Coronary artery (tissue), 2 donors: Measurements from ENCODE around the gene KCNH3.

Source experiments
- DNase-seq: peaks from one replicate; pipeline ENCODE4 v3.0.0-alpha.2; 2017; ENCODE audit warnings: low spot score
- H3K27ac ChIP-seq, 2 donors: fragments of 200-600 bp; sonication (generic); one replicate each; pipeline ENCODE4 v1.5.1; 2016 to 2019
- H3K4me3 ChIP-seq: fragments of 200-600 bp; sonication (generic); 2 replicates; pipeline ENCODE4 v1.5.1; 2016; ENCODE audit warnings: mild to moderate bottlenecking, moderate library complexity
- TF ChIP-seq, protein P1 (sequence below): fragments of 200-600 bp; sonication (generic); IDR thresholded peaks from one replicate; pipeline ENCODE4 v1.5.1; 2019; ENCODE audit warnings: antibody characterized with exemption

Gene KCNH3

GRCh38 chr12:49568442-49569162 is 29.8 kb downstream of the KCNH3 start:
- H3K27ac ChIP-seq: peak overlapping the region; percentile 69 to 83
- DNase-seq: no peak

GRCh38 chr12:49577589-49578315 is 38.9 kb downstream of the KCNH3 start:
- no peak for DNase-seq
- Histone ChIP-seq H3K4me3 (no peak overlapping the region), H3K27ac (no peak overlapping the region)
- TF ChIP-seq, protein P1, sequence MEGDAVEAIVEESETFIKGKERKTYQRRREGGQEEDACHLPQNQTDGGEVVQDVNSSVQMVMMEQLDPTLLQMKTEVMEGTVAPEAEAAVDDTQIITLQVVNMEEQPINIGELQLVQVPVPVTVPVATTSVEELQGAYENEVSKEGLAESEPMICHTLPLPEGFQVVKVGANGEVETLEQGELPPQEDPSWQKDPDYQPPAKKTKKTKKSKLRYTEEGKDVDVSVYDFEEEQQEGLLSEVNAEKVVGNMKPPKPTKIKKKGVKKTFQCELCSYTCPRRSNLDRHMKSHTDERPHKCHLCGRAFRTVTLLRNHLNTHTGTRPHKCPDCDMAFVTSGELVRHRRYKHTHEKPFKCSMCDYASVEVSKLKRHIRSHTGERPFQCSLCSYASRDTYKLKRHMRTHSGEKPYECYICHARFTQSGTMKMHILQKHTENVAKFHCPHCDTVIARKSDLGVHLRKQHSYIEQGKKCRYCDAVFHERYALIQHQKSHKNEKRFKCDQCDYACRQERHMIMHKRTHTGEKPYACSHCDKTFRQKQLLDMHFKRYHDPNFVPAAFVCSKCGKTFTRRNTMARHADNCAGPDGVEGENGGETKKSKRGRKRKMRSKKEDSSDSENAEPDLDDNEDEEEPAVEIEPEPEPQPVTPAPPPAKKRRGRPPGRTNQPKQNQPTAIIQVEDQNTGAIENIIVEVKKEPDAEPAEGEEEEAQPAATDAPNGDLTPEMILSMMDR: no peak

More at GRCh38 chr12:49568442-49569162, 29.8 kb downstream of the KCNH3 start:
- TF ChIP-seq, protein P1: no peak
- H3K4me3 ChIP-seq: peak overlapping the region; percentile 82

DNA sequence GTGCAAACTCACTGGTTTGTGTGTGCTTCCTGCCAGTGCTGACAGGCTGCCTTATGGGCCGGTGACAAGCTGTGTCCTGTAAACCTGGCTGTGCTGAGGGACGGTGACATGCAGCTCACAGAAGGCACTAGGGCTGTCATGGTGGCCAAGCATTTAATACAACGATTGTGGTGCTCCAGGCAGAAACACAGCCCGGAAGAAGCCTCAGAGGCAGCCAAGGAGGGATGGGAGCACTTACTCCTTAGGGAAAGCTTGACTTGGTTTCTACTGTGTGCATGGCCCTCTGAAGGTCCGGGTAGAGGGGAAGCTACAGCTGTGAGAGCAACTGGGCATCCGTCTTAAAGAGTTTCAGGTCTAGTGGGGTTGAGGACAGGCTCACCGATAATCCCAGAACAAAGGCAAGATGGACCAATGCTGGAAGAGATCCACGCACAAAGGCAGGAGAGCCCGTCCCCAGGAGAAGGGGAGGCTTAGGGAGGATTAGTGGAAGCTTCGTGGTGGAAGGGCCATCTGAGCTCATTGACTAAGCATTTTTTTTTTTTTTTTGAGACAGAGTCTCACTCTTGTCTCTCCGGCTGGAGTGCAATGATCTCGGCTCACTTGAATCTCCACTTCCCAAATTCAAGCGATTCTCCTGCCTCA is 39.8 kb downstream of the KCNH3 start:
- Histone ChIP-seq H3K4me3 (no peak overlapping the region), H3K27ac (no peak overlapping the region)
- DNase-seq: no peak
- TF ChIP-seq, protein P1: no peak

DNA sequence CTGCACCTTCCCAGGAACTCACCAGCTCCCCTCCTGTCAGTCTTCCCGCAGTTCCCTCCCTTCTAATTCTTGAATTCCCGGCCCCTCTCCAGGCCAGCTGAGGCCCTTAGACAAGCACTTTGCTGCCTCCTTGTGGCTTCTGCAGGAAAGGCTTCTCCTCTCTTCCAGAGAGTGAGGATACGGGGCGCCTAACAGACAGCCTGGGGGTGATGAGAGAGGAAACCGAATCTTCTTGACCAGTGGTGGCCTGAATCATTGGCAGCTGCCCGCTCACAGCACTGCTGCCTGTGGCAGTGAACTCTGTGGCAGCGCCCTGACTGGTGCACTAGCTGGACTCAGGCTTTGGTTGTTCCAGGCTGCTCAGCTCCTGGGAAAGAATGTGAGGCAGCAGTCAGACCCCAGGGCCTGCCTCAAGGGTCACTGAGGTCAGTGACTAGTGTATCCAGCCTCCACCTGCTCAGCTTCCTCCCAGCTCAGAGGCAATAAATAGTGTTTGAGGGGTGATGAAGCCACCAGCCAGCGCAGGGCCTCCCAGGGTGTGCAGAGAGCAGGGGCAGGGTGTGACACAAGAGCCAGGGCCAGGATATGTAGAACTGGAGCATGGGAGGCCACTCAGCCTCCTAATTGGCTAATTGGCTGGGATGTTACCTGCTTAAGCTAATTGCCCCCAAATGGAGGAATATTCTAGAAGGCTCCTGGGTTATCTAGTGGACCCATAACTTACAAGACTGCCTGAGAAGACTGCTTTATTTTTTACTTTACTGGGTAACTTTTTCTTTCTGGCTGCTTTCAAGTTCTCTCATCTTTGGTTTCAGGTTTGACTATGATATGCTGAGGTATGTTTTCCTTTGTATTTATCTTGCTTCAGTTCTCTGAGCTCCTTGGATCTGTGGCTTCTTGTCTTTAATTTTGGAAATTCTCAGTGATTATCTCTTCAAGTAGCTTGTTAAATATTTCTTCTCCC is 42.0 kb downstream of the KCNH3 start:
- Histone ChIP-seq H3K27ac (no peak overlapping the region), H3K4me3 (no peak overlapping the region)
- no peak for DNase-seq
- TF ChIP-seq, protein P1: peak; percentile 60

DNA sequence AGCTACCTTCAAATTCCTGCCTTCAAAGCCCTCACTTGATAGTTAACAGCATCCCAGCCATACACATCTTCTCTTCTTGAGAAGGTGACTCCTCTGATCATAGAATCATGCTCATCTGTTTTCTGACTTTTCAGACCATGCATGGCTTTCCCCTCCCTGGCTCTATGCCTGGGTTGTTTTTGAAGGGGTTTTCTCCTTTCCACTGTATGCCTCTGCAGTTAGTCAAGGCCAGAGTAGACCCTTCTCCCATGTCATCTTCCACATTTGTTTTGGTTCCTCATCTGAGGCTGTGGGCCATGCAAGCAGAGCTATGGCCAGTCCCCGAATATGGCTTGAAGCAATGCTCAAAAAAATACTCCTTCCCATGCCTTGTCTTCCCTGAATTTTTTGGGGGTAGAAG is 43.4 kb downstream of the KCNH3 start:
- DNase-seq: no peak
- Histone ChIP-seq H3K4me3 (no peak overlapping the region), H3K27ac (no peak overlapping the region)
- TF ChIP-seq, protein P1: no peak

- DNase-seq: no peak
- TF ChIP-seq, protein P1: no peak
- Histone ChIP-seq H3K27ac (no peak overlapping the region), H3K4me3 (no peak overlapping the region)
These were observed 44.0 kb downstream of the KCNH3 start for GRCh38 chr12:49582850-49583249.
